SK-N-SH treated with all-trans-retinoic acid at 6 μM for 48 hours (cell line): ENCODE measurements around the gene RMDN2.

ENCODE experiments used
- ATAC-seq: fragments of 200-7000 bp; cut with Tn5 transposase; 3 replicates; pipeline ENCODE4 v1.9.1; 2020; ENCODE audit warnings: mild to moderate bottlenecking, moderate library complexity
- ARNTL ChIP-seq: fragments of 450-650 bp; formaldehyde crosslinking; IDR thresholded peaks from 2 replicates; pipeline ENCODE4 v1.5.0; 2020; ENCODE audit warnings: low read depth, mild to moderate bottlenecking, moderate library complexity, borderline replicate concordance
- BACH2 ChIP-seq: fragments of 250-450 bp; sonication (Bioruptor Pico); IDR thresholded peaks from 2 replicates; pipeline ENCODE4 v1.9.0; 2021; ENCODE audit warnings: mild to moderate bottlenecking, borderline replicate concordance
- CSDC2 ChIP-seq: fragments of 250-450 bp; sonication (Bioruptor Pico); IDR thresholded peaks from 2 replicates; pipeline ENCODE4 v1.5.0; 2020; ENCODE audit warnings: mild to moderate bottlenecking, moderate library complexity
- ESRRG ChIP-seq: fragments of 250-450 bp; sonication (Bioruptor Pico); IDR thresholded peaks from 2 replicates; pipeline ENCODE4 v1.6.1; 2021; ENCODE audit warnings: mild to moderate bottlenecking
- GLIS3 ChIP-seq: fragments of 250-450 bp; sonication (Bioruptor Pico); IDR thresholded peaks from 2 replicates; pipeline ENCODE4 v1.5.0; 2020; ENCODE audit warnings: mild to moderate bottlenecking, moderate library complexity
- ISL1 ChIP-seq: fragments of 250-450 bp; sonication (Bioruptor Pico); IDR thresholded peaks from 2 replicates; pipeline ENCODE4 v2.1.2; 2022; ENCODE audit warnings: mild to moderate bottlenecking, moderate library complexity
- OSR1 ChIP-seq: fragments of 250-450 bp; sonication (Bioruptor Pico); IDR thresholded peaks from 2 replicates; pipeline ENCODE4 v1.8.0; 2022; ENCODE audit warnings: moderate library complexity, mild to moderate bottlenecking, inconsistent platforms
- PPARA ChIP-seq: fragments of 250-450 bp; sonication (Bioruptor Pico); IDR thresholded peaks from 2 replicates; pipeline ENCODE4 v1.5.0; 2020; ENCODE audit warnings: mild to moderate bottlenecking, borderline replicate concordance
- RARB ChIP-seq: fragments of 250-450 bp; sonication (Bioruptor Pico); IDR thresholded peaks from 2 replicates; pipeline ENCODE4 v1.8.0; 2021; ENCODE audit warnings: mild to moderate bottlenecking, moderate library complexity
- SNAI2 ChIP-seq: fragments of 250-450 bp; sonication (Bioruptor Pico); IDR thresholded peaks from 2 replicates; pipeline ENCODE4 v1.5.0; 2020; ENCODE audit warnings: mild to moderate bottlenecking, moderate library complexity
- TCF4 ChIP-seq: fragments of 250-450 bp; sonication (Bioruptor Pico); IDR thresholded peaks from 2 replicates; pipeline ENCODE4 v1.8.0; 2021; ENCODE audit warnings: mild to moderate bottlenecking, moderate library complexity, borderline replicate concordance
- TOX ChIP-seq: fragments of 250-450 bp; sonication (Bioruptor Pico); IDR thresholded peaks from 2 replicates; pipeline ENCODE4 v1.8.0; 2021; ENCODE audit warnings: mild to moderate bottlenecking, moderate library complexity, borderline replicate concordance
- ZC3H10 ChIP-seq: fragments of 250-450 bp; sonication (Bioruptor Pico); IDR thresholded peaks from 2 replicates; pipeline ENCODE4 v1.5.1; 2021; ENCODE audit warnings: mild to moderate bottlenecking, moderate library complexity
- ZFP3 ChIP-seq: fragments of 250-450 bp; sonication (Bioruptor Pico); IDR thresholded peaks from 2 replicates; pipeline ENCODE4 v1.5.0; 2020; ENCODE audit warnings: mild to moderate bottlenecking, moderate library complexity
- ZFP30 ChIP-seq: fragments of 450-650 bp; formaldehyde crosslinking; IDR thresholded peaks from 2 replicates; pipeline ENCODE4 v1.5.0; 2022; ENCODE audit warnings: mild to moderate bottlenecking, moderate library complexity
- ZNF565 ChIP-seq: fragments of 450-650 bp; formaldehyde crosslinking; conservative IDR thresholded peaks from 2 replicates; pipeline ENCODE4 v1.5.0; 2020; ENCODE audit warnings: low read depth, mild to moderate bottlenecking, moderate library complexity
- ZNF70 ChIP-seq: fragments of 450-650 bp; formaldehyde crosslinking; IDR thresholded peaks from 2 replicates; pipeline ENCODE4 v1.5.0; 2020; ENCODE audit warnings: mild to moderate bottlenecking, moderate library complexity
- ZNF8 ChIP-seq: fragments of 450-650 bp; formaldehyde crosslinking; IDR thresholded peaks from 2 replicates; pipeline ENCODE4 v1.5.0; 2020; ENCODE audit warnings: mild to moderate bottlenecking, moderate library complexity
- TF ChIP-seq, protein P1 (sequence below): fragments of 250-450 bp; sonication (Bioruptor Pico); IDR thresholded peaks from 2 replicates; pipeline ENCODE4 v1.5.0; 2020; ENCODE audit warnings: mild to moderate bottlenecking, moderate library complexity
- TF ChIP-seq, protein P2 (sequence below): fragments of 250-450 bp; sonication (Bioruptor Pico); IDR thresholded peaks from 2 replicates; pipeline ENCODE4 v1.5.1; 2020; ENCODE audit warnings: low read depth, mild to moderate bottlenecking, moderate library complexity
- TF ChIP-seq, protein P3 (sequence below): fragments of 250-450 bp; sonication (Bioruptor Pico); IDR thresholded peaks from 2 replicates; pipeline ENCODE4 v1.8.0; 2020; ENCODE audit warnings: mild to moderate bottlenecking, moderate library complexity, borderline replicate concordance
- TF ChIP-seq, protein P4 (sequence below): fragments of 250-450 bp; sonication (Bioruptor Pico); IDR thresholded peaks from 2 replicates; pipeline ENCODE4 v1.8.0; 2021; ENCODE audit warnings: low read depth, mild to moderate bottlenecking, moderate library complexity, borderline replicate concordance

The RMDN2 gene

DNA sequence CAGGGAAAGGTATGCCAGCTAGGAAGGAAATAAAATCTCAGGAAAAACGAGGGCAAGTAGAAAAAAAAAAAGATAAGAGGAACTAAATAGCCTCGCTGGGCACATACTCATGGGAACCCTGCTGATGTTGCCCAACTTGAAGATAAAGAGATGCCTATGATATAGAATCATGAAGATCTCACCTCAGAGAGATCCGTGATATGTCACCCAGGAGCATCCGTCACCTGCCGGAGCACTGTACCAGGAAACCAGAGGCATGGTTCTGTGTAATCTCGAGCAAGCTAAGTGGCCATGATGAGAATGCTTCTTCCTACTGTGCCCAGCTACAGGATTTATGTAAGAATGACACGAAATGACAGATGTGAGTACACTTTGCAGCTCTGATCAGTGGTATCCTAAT is 110.9 kb downstream of the RMDN2 start:
- TF ChIP-seq ARNTL (CRISPR knock-in tag) (no peak), TCF4 (no peak)
- no peak for ATAC-seq

DNA sequence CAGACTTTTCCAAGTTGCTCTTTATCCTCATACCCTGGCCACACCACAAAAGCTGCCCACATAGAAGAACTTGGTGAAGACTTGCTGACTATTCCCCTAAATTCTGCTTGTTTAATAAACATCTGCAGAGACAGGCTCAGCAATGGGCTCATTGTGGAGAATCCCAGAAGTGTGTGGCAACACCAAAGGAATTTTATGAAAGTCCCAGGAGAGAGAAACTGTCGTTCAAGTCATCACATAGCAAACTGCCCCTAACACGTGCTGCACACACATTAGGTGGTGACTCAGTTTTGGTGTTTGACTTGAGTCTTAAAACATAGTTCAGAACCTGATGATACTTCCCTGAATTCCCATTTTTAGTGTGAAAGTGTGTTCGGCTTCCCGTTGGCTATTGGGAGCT is 112.2 kb downstream of the RMDN2 start:
- ATAC-seq = no peak
- TF ChIP-seq TOX (CRISPR knock-in tag) (no peak), GLIS3 (CRISPR knock-in tag) (no peak)

DNA sequence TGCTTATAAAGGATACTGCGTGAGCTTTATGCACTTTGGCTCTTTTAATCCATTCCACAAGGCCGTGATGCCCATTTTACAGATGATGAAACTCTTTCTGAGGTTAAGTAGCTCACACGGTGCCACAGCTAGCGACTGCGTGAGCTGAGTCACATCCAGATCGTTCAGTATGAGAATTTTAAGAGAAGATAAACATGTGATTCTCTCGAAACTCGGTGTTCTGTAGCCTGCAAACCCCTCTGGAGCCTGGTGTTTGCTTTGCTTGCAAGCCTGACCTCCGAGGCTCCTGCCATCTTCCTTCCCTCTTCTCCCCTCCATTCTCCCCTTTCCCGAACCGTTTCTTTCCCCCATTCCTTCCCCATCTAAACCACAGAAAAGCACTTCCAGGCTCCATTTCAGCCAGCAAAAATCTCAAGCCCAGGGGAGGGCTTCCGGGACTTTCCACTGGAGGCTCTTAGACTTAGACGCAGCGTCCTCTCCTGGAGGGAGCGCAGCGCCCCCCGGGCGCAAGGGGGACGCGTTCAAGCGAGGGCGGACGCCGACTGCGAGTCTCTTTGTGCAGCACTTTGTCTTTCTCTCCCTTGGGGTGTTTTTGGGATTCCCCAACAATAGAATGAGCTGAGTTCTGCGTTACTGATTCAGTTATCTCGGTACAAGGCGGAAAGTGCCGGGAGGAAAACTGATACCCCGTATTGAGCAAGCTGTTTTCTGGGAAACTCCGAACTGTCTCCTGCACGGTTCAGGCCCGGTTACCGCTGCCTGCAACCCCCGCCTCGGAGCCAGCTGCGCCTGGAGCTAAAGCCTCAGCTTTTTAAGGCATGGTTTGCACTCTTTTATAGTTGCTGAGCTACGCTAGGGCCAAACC is 112.9 kb downstream of the RMDN2 start:
- ATAC-seq = no peak

DNA sequence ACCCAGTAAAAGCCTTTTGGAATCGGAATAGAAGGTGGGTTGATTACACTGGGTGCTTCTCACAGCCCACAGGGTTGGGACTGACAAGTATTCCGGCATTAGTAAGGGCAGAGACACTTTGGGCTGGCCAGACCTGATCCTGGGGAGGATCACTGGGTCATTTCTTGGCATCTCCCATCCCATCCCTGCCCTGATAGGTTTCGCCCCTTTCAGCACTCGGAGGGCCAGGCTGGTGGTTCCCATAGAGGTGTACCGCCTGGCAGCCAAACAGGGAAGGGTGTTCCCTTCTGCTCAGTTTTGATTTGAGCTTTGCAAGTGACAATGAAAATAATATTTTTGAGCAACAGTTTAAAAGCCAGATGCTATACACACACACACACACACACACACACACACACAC is 113.6 kb downstream of the RMDN2 start:
- TF ChIP-seq RARB (CRISPR knock-in tag) = no peak
- no peak for TF ChIP-seq TCF4
- TF ChIP-seq ISL1 = no peak
- no peak for TF ChIP-seq ESRRG
- TF ChIP-seq GLIS3 (CRISPR knock-in tag) = no peak
- TF ChIP-seq ZNF565 (CRISPR knock-in tag) = no peak
- TF ChIP-seq ZNF70 = no peak
- no peak for TF ChIP-seq ZFP3
- no peak for TF ChIP-seq CSDC2 (CRISPR knock-in tag)
- TF ChIP-seq BACH2 (CRISPR knock-in tag) = no peak
- TF ChIP-seq ZC3H10 (CRISPR knock-in tag) = no peak
- TF ChIP-seq SNAI2 (CRISPR knock-in tag) = no peak
- TF ChIP-seq, all 23 proteins: peak for 0
- ATAC-seq = no peak

More for the DNA sequence above, 112.9 kb downstream of the RMDN2 start:
- no peak for TF ChIP-seq TCF4
- no peak for TF ChIP-seq ZFP30 (CRISPR knock-in tag)
- TF ChIP-seq, protein P1, sequence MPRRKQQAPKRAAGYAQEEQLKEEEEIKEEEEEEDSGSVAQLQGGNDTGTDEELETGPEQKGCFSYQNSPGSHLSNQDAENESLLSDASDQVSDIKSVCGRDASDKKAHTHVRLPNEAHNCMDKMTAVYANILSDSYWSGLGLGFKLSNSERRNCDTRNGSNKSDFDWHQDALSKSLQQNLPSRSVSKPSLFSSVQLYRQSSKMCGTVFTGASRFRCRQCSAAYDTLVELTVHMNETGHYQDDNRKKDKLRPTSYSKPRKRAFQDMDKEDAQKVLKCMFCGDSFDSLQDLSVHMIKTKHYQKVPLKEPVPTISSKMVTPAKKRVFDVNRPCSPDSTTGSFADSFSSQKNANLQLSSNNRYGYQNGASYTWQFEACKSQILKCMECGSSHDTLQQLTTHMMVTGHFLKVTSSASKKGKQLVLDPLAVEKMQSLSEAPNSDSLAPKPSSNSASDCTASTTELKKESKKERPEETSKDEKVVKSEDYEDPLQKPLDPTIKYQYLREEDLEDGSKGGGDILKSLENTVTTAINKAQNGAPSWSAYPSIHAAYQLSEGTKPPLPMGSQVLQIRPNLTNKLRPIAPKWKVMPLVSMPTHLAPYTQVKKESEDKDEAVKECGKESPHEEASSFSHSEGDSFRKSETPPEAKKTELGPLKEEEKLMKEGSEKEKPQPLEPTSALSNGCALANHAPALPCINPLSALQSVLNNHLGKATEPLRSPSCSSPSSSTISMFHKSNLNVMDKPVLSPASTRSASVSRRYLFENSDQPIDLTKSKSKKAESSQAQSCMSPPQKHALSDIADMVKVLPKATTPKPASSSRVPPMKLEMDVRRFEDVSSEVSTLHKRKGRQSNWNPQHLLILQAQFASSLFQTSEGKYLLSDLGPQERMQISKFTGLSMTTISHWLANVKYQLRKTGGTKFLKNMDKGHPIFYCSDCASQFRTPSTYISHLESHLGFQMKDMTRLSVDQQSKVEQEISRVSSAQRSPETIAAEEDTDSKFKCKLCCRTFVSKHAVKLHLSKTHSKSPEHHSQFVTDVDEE (CRISPR knock-in tag) = no peak
- no peak for TF ChIP-seq ZNF565 (CRISPR knock-in tag)
- no peak for TF ChIP-seq OSR1 (CRISPR knock-in tag)
- TF ChIP-seq, protein P2, sequence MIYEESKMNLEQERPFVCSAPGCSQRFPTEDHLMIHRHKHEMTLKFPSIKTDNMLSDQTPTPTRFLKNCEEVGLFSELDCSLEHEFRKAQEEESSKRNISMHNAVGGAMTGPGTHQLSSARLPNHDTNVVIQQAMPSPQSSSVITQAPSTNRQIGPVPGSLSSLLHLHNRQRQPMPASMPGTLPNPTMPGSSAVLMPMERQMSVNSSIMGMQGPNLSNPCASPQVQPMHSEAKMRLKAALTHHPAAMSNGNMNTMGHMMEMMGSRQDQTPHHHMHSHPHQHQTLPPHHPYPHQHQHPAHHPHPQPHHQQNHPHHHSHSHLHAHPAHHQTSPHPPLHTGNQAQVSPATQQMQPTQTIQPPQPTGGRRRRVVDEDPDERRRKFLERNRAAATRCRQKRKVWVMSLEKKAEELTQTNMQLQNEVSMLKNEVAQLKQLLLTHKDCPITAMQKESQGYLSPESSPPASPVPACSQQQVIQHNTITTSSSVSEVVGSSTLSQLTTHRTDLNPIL (CRISPR knock-in tag) = no peak
- TF ChIP-seq RARB (CRISPR knock-in tag) = no peak
- TF ChIP-seq CSDC2 (CRISPR knock-in tag) = no peak
- no peak for TF ChIP-seq ZC3H10 (CRISPR knock-in tag)
- TF ChIP-seq ISL1 = no peak
- TF ChIP-seq SNAI2 (CRISPR knock-in tag) = no peak
- TF ChIP-seq, protein P3, sequence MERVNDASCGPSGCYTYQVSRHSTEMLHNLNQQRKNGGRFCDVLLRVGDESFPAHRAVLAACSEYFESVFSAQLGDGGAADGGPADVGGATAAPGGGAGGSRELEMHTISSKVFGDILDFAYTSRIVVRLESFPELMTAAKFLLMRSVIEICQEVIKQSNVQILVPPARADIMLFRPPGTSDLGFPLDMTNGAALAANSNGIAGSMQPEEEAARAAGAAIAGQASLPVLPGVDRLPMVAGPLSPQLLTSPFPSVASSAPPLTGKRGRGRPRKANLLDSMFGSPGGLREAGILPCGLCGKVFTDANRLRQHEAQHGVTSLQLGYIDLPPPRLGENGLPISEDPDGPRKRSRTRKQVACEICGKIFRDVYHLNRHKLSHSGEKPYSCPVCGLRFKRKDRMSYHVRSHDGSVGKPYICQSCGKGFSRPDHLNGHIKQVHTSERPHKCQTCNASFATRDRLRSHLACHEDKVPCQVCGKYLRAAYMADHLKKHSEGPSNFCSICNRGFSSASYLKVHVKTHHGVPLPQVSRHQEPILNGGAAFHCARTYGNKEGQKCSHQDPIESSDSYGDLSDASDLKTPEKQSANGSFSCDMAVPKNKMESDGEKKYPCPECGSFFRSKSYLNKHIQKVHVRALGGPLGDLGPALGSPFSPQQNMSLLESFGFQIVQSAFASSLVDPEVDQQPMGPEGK = no peak
- TF ChIP-seq ZNF8 (CRISPR knock-in tag) = no peak
- TF ChIP-seq ZNF70 = no peak
- TF ChIP-seq ESRRG = no peak
- TF ChIP-seq TOX (CRISPR knock-in tag) = no peak
- no peak for TF ChIP-seq PPARA
- no peak for TF ChIP-seq BACH2 (CRISPR knock-in tag)
- TF ChIP-seq, protein P4, sequence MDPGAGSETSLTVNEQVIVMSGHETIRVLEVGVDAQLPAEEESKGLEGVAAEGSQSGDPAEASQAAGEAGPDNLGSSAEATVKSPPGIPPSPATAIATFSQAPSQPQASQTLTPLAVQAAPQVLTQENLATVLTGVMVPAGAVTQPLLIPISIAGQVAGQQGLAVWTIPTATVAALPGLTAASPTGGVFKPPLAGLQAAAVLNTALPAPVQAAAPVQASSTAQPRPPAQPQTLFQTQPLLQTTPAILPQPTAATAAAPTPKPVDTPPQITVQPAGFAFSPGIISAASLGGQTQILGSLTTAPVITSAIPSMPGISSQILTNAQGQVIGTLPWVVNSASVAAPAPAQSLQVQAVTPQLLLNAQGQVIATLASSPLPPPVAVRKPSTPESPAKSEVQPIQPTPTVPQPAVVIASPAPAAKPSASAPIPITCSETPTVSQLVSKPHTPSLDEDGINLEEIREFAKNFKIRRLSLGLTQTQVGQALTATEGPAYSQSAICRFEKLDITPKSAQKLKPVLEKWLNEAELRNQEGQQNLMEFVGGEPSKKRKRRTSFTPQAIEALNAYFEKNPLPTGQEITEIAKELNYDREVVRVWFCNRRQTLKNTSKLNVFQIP (CRISPR knock-in tag) = no peak
